ENCODE measurements around the gene GNB4. TPM values are rescaled to one million over a fixed set of nuclear protein-coding genes. Genes with fewer than 3 reads are reported as not detected.

The GNB4 gene
- total and polyA plus RNA-seq, 9 of the 15 experiments (the other 6 are each of a cell fraction or from before 2014, with no cell fraction given), result 6.8 to 36.7 (median 21.4) TPM

DNA sequence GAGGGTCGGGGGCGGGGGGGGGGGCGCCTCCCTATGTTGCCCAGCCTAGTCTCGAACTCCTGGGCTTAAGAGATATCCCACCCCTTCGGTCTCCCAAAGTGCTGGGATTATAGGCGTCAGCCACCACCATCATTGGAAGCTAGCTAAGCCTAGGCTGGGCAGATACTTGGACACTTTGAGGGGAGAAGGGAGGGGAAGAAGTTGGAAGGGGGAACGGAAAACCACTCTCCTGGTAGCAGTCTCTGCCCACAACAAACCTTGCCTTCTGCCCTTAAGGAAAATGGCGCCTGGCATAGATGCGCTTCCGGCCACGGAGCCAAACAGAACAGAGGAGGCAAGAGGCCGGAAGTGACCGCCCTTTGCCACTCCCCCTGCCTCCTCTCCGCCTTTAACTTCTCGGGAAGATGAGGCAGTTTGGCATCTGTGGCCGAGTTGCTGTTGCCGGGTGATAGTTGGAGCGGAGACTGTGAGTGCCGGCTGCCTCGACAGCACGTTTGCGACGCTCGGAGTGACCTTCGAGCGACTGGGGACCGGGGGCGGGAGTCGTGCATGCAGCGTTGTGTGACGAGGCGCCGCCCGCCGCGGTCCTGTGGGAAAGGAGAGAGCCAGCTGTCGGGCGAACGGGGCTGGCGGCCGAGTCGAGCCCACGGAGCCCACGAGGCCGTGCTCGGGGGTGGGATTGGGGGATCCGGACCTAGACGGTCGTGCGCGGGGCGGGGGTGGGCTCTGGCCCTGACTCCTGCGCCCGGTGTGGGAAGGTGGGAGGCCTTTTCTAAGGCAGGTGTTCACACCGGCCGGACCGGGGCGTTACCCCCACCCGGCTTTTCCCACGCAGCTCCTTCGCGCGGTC is 103.7 kb downstream of the GNB4 start, which contains the start of gene MFN1 (continued):
- TF ChIP-seq, protein P1, sequence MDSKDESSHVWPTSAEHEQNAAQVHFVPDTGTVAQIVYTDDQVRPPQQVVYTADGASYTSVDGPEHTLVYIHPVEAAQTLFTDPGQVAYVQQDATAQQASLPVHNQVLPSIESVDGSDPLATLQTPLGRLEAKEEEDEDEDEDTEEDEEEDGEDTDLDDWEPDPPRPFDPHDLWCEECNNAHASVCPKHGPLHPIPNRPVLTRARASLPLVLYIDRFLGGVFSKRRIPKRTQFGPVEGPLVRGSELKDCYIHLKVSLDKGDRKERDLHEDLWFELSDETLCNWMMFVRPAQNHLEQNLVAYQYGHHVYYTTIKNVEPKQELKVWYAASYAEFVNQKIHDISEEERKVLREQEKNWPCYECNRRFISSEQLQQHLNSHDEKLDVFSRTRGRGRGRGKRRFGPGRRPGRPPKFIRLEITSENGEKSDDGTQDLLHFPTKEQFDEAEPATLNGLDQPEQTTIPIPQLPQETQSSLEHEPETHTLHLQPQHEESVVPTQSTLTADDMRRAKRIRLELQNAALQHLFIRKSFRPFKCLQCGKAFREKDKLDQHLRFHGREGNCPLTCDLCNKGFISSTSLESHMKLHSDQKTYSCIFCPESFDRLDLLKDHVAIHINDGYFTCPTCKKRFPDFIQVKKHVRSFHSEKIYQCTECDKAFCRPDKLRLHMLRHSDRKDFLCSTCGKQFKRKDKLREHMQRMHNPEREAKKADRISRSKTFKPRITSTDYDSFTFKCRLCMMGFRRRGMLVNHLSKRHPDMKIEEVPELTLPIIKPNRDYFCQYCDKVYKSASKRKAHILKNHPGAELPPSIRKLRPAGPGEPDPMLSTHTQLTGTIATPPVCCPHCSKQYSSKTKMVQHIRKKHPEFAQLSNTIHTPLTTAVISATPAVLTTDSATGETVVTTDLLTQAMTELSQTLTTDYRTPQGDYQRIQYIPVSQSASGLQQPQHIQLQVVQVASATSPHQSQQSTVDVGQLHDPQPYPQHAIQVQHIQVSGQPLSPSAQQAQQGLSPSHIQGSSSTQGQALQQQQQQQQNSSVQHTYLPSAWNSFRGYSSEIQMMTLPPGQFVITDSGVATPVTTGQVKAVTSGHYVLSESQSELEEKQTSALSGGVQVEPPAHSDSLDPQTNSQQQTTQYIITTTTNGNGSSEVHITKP (IDR thresholded peaks at IDR 0.05; ENCODE audit: partially characterized antibody), result peak; percentile 8
- no peak for TF ChIP-seq STAT5B (CRISPR knock-in tag; IDR thresholded peaks at IDR 0.05)

Small RNAs within 50 kb of the gene (small RNA-seq; reads per million reads assigned to genes)
- gene AC007620.1, result not detected

Other genes with a start within 250 kb of the GNB4 start
- gene KCNMB3, start 200.4 kb downstream of the GNB4 start, total RNA-seq (2014; rRNA removed), result 8.7 and 12.3 TPM in 2 replicates
- 15.3 and 16.5 TPM in 2 replicates for gene KCNMB3, start 200.4 kb downstream of the GNB4 start, total RNA-seq (2014; rRNA removed; fragmentation: Illumina TruSeq; extraction: Trizol)
- 13.7 and 13.8 TPM in 2 replicates for gene KCNMB3, start 200.4 kb downstream of the GNB4 start, total RNA-seq (2015; rRNA removed; fragmentation: Illumina TruSeq; extraction: Trizol)
- 9.9 and 14.3 TPM in 2 replicates for gene KCNMB3, start 200.4 kb downstream of the GNB4 start, total RNA-seq (2021)
- 18.6 and 21.1 TPM in 2 replicates for gene KCNMB3, start 200.4 kb downstream of the GNB4 start, polyA plus RNA-seq (2011; rRNA removed)
- 17.6 and 20.4 TPM in 2 replicates for gene KCNMB3, start 200.4 kb downstream of the GNB4 start, polyA plus RNA-seq (2014; fragmentation: Illumina TruSeq; extraction: Trizol)
- gene KCNMB3, start 200.4 kb downstream of the GNB4 start, polyA plus RNA-seq (2014; fragmentation: Nextera tagmentation; extraction: Ambion mirVana), result 1 to 10 TPM; 7.0 to 7.8 TPM
- 13.0 and 19.8 TPM in 2 replicates for gene KCNMB3, start 200.4 kb downstream of the GNB4 start, polyA plus RNA-seq (2014; rRNA removed)
- 56.0 and 57.2 TPM in 2 replicates for gene ZNF639, start 128.4 kb downstream of the GNB4 start, total RNA-seq (2014; rRNA removed)
- gene ZNF639, start 128.4 kb downstream of the GNB4 start, total RNA-seq (2014; rRNA removed; fragmentation: Illumina TruSeq; extraction: Trizol), result 75.8 and 83.1 TPM in 2 replicates
- 68.7 and 73.1 TPM in 2 replicates for gene ZNF639, start 128.4 kb downstream of the GNB4 start, total RNA-seq (2015; rRNA removed; fragmentation: Illumina TruSeq; extraction: Trizol)
- gene ZNF639, start 128.4 kb downstream of the GNB4 start, total RNA-seq (2021), result 53.7 and 55.7 TPM in 2 replicates
- 29.1 and 38.0 TPM in 2 replicates for gene ZNF639, start 128.4 kb downstream of the GNB4 start, polyA plus RNA-seq (2011; rRNA removed)
- gene ZNF639, start 128.4 kb downstream of the GNB4 start, polyA plus RNA-seq (2014; fragmentation: Illumina TruSeq; extraction: Trizol), result 69.9 and 88.1 TPM in 2 replicates
- gene ZNF639, start 128.4 kb downstream of the GNB4 start, polyA plus RNA-seq (2014; fragmentation: Nextera tagmentation; extraction: Ambion mirVana), result 10 to 100 TPM; 17.6 to 21.5 TPM
- 44.0 and 50.5 TPM in 2 replicates for gene ZNF639, start 128.4 kb downstream of the GNB4 start, polyA plus RNA-seq (2014; rRNA removed)
- 16.5 and 24.9 TPM in 2 replicates for gene MFN1, start 103.8 kb downstream of the GNB4 start, total RNA-seq (2014; rRNA removed)
- gene MFN1, start 103.8 kb downstream of the GNB4 start, total RNA-seq (2014; rRNA removed; fragmentation: Illumina TruSeq; extraction: Trizol), result 28.2 and 33.7 TPM in 2 replicates
- 20.0 and 22.4 TPM in 2 replicates for gene MFN1, start 103.8 kb downstream of the GNB4 start, total RNA-seq (2015; rRNA removed; fragmentation: Illumina TruSeq; extraction: Trizol)
- gene MFN1, start 103.8 kb downstream of the GNB4 start, total RNA-seq (2021), result 36.1 and 36.7 TPM in 2 replicates
- gene MFN1, start 103.8 kb downstream of the GNB4 start, polyA plus RNA-seq (2011; rRNA removed), result 34.1 and 42.7 TPM in 2 replicates
- gene MFN1, start 103.8 kb downstream of the GNB4 start, polyA plus RNA-seq (2014; fragmentation: Illumina TruSeq; extraction: Trizol), result 19.4 and 22.6 TPM in 2 replicates
- 10 to 100 TPM; 10.5 to 18.8 TPM for gene MFN1, start 103.8 kb downstream of the GNB4 start, polyA plus RNA-seq (2014; fragmentation: Nextera tagmentation; extraction: Ambion mirVana)
- gene MFN1, start 103.8 kb downstream of the GNB4 start, polyA plus RNA-seq (2014; rRNA removed), result 21.7 and 22.9 TPM in 2 replicates
- 117 and 127 TPM in 2 replicates for gene ACTL6A, start 111.5 kb upstream of the GNB4 start, total RNA-seq (2014; rRNA removed)
- 157 and 180 TPM in 2 replicates for gene ACTL6A, start 111.5 kb upstream of the GNB4 start, total RNA-seq (2014; rRNA removed; fragmentation: Illumina TruSeq; extraction: Trizol)
- 137 and 142 TPM in 2 replicates for gene ACTL6A, start 111.5 kb upstream of the GNB4 start, total RNA-seq (2015; rRNA removed; fragmentation: Illumina TruSeq; extraction: Trizol)
- gene ACTL6A, start 111.5 kb upstream of the GNB4 start, total RNA-seq (2021), result 107 TPM in 2 replicates
- 159 and 225 TPM in 2 replicates for gene ACTL6A, start 111.5 kb upstream of the GNB4 start, polyA plus RNA-seq (2011; rRNA removed)
- gene ACTL6A, start 111.5 kb upstream of the GNB4 start, polyA plus RNA-seq (2014; fragmentation: Illumina TruSeq; extraction: Trizol), result 178 and 186 TPM in 2 replicates
- 100 to 1,000 TPM; 229 to 243 TPM for gene ACTL6A, start 111.5 kb upstream of the GNB4 start, polyA plus RNA-seq (2014; fragmentation: Nextera tagmentation; extraction: Ambion mirVana)
- 151 and 155 TPM in 2 replicates for gene ACTL6A, start 111.5 kb upstream of the GNB4 start, polyA plus RNA-seq (2014; rRNA removed)
- gene MRPL47, start 153.2 kb upstream of the GNB4 start, total RNA-seq (2014; rRNA removed), result 88.2 and 101 TPM in 2 replicates
- gene MRPL47, start 153.2 kb upstream of the GNB4 start, total RNA-seq (2014; rRNA removed; fragmentation: Illumina TruSeq; extraction: Trizol), result 143 and 162 TPM in 2 replicates
- 110 and 123 TPM in 2 replicates for gene MRPL47, start 153.2 kb upstream of the GNB4 start, total RNA-seq (2015; rRNA removed; fragmentation: Illumina TruSeq; extraction: Trizol)
- gene MRPL47, start 153.2 kb upstream of the GNB4 start, total RNA-seq (2021), result 109 and 127 TPM in 2 replicates
- 86.1 and 139 TPM in 2 replicates for gene MRPL47, start 153.2 kb upstream of the GNB4 start, polyA plus RNA-seq (2011; rRNA removed)
- 130 and 141 TPM in 2 replicates for gene MRPL47, start 153.2 kb upstream of the GNB4 start, polyA plus RNA-seq (2014; fragmentation: Illumina TruSeq; extraction: Trizol)
- gene MRPL47, start 153.2 kb upstream of the GNB4 start, polyA plus RNA-seq (2014; fragmentation: Nextera tagmentation; extraction: Ambion mirVana), result 100 to 1,000 TPM; 396 to 437 TPM
- gene MRPL47, start 153.2 kb upstream of the GNB4 start, polyA plus RNA-seq (2014; rRNA removed), result 137 and 144 TPM in 2 replicates
- 166 and 172 TPM in 2 replicates for gene NDUFB5, start 153.3 kb upstream of the GNB4 start, total RNA-seq (2014; rRNA removed)
- 207 and 219 TPM in 2 replicates for gene NDUFB5, start 153.3 kb upstream of the GNB4 start, total RNA-seq (2014; rRNA removed; fragmentation: Illumina TruSeq; extraction: Trizol)
- 145 and 176 TPM in 2 replicates for gene NDUFB5, start 153.3 kb upstream of the GNB4 start, total RNA-seq (2015; rRNA removed; fragmentation: Illumina TruSeq; extraction: Trizol)
- gene NDUFB5, start 153.3 kb upstream of the GNB4 start, total RNA-seq (2021), result 156 and 168 TPM in 2 replicates
- 87.1 and 128 TPM in 2 replicates for gene NDUFB5, start 153.3 kb upstream of the GNB4 start, polyA plus RNA-seq (2011; rRNA removed)
- 147 and 166 TPM in 2 replicates for gene NDUFB5, start 153.3 kb upstream of the GNB4 start, polyA plus RNA-seq (2014; fragmentation: Illumina TruSeq; extraction: Trizol)
- gene NDUFB5, start 153.3 kb upstream of the GNB4 start, polyA plus RNA-seq (2014; fragmentation: Nextera tagmentation; extraction: Ambion mirVana), result 100 to 1,000 TPM; 412 to 466 TPM
- 211 and 229 TPM in 2 replicates for gene NDUFB5, start 153.3 kb upstream of the GNB4 start, polyA plus RNA-seq (2014; rRNA removed)
- gene USP13, start 201.6 kb upstream of the GNB4 start, total RNA-seq (2014; rRNA removed), result 0.41 and 0.73 TPM in 2 replicates
- gene USP13, start 201.6 kb upstream of the GNB4 start, total RNA-seq (2014; rRNA removed; fragmentation: Illumina TruSeq; extraction: Trizol), result 0.51 and 0.73 TPM in 2 replicates
- 0.36 and 0.38 TPM in 2 replicates for gene USP13, start 201.6 kb upstream of the GNB4 start, total RNA-seq (2015; rRNA removed; fragmentation: Illumina TruSeq; extraction: Trizol)
- gene USP13, start 201.6 kb upstream of the GNB4 start, total RNA-seq (2021), result 0.94 and 1.4 TPM in 2 replicates
- 1.7 and 2.3 TPM in 2 replicates for gene USP13, start 201.6 kb upstream of the GNB4 start, polyA plus RNA-seq (2011; rRNA removed)
- gene USP13, start 201.6 kb upstream of the GNB4 start, polyA plus RNA-seq (2014; fragmentation: Illumina TruSeq; extraction: Trizol), result 0.83 and 0.91 TPM in 2 replicates
- under 1 TPM; 0.11 to 0.18 TPM for gene USP13, start 201.6 kb upstream of the GNB4 start, polyA plus RNA-seq (2014; fragmentation: Nextera tagmentation; extraction: Ambion mirVana)
- gene USP13, start 201.6 kb upstream of the GNB4 start, polyA plus RNA-seq (2014; rRNA removed), result 0.74 and 0.82 TPM in 2 replicates

Measured in K562 (cell line).